Uterus (tissue), 4 donors: ENCODE measurements around the gene CIRBP. TPM values are rescaled to one million over a fixed set of nuclear protein-coding genes. Genes with fewer than 3 reads are reported as not detected.

Source experiments
- DNase-seq, 2 donors: peaks; one replicate each; pipeline ENCODE4 v3.0.0-alpha.2; 2019 to 2020
- H3K27ac ChIP-seq, 2 donors: fragments of 200-600 bp; sonication (generic); 1 replicate in 1 of 2; 2 replicates in 1 of 2; pipeline ENCODE4 v1.5.1; 2016 to 2018
- H3K27me3 ChIP-seq, 2 donors: fragments of 200-600 bp; sonication (generic); one replicate each; pipeline ENCODE4 v1.5.1; 2018 to 2019; ENCODE audit warnings: control low read depth in 1 of 2
- H3K36me3 ChIP-seq, 2 donors: fragments of 200-600 bp; sonication (generic); one replicate each; pipeline ENCODE4 v1.5.1; 2019; ENCODE audit warnings: control low read depth in 1 of 2
- H3K4me1 ChIP-seq, 2 donors: fragments of 200-600 bp; sonication (generic); one replicate each; pipeline ENCODE4 v1.5.1; 2018 to 2019; ENCODE audit warnings: control low read depth in 1 of 2
- H3K4me3 ChIP-seq, 2 donors: fragments of 200-600 bp; sonication (generic); 1 replicate in 1 of 2; 2 replicates in 1 of 2; pipeline ENCODE4 v1.5.1; 2018 to 2019; ENCODE audit warnings: mild to moderate bottlenecking in 1 of 2
- H3K9me3 ChIP-seq, 2 donors: fragments of 200-600 bp; sonication (generic); one replicate each; pipeline ENCODE4 v1.5.1; 2019; ENCODE audit warnings: control low read depth in 1 of 2
- CTCF ChIP-seq, 4 experiments: fragments of 200-600 bp in 2 of 4; fragments of 450-650 bp in 2 of 4; sonication (generic) in 2 of 4; IDR thresholded peaks; one replicate each; pipeline ENCODE4 v1.5.1; 2016 to 2019; ENCODE audit warnings: antibody characterized with exemption in 4 of 4, mild to moderate bottlenecking in 2 of 4, moderate library complexity in 1 of 4
- POLR2A ChIP-seq, 2 donors: fragments of 450-650 bp; IDR thresholded peaks; one replicate each; pipeline ENCODE4 v1.6.1; 2016; ENCODE audit warnings: antibody characterized with exemption in 2 of 2, mild to moderate bottlenecking in 1 of 2, moderate library complexity in 1 of 2
- intact Hi-C: fragments of 100-400 bp; cut with DNase I; formaldehyde crosslinking; loops from one replicate; pipeline ENCODE4 v1.15.1; 2023; ENCODE audit warnings: low total_unique reads
- total RNA-seq, 4 donors: library from RNA; depleted of rRNA in 3 of 4; stranded (reverse); fragments of >200 nt in 3 of 4; gene quantifications; one replicate each; pipeline versions ENCODE4 v1.1.0 to v1.2.4, GENCODE V29; 2014 to 2023
- donor health status: DM: yes; HTN: yes; CAD: no.

CIRBP gene
- total RNA-seq, 4 donors from 2014 or later: 235 to 950 (median 535) TPM

DNA sequence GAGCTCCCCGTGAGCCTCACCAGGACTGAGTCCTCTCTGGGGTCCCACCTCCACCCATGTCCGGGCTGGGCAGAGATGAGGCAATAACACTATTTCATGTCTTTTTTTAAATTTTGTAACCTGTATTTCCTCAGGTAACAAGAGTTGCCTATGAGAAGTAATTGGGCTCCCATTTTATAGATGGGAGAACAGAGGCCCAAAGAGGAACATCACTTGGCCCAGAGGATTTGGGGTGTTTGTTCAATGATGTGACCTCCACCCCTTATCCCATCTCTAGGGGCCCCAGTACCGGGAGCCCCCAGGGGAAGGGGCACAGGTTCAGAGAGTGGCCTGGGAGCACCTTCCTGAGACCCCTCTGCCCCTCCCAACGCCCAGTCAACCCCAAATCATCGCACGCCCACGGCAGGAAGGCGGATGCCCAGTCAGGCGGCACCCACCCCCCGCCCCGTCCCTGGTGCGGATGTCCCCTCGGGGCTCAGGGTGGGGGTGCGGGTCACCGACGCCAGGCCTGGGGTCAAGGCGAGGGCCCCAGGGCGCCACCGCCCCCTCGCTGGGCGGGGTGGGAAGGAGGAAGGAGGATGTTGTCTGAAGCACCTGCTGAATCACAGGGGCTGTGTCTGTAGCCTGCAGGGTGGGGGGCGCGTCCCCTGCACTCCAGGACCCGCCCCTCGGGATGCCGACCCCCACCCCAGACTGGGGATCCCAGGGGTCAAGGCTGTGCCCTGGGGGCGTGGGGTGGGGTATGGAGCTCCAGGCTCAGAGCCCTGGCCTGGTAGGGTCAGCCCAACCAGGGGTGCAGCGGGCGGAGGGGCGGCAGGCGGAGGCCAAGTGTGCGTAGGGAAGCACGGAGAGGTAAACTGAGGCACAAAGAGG is 9.0 kb upstream of the CIRBP start:
- no peaks in the 10 kb centered on the region for H3K27me3 ChIP-seq
- intact Hi-C loops: no loop called here
- peak overlapping the region; percentile 21 to 28 for H3K4me3 ChIP-seq
- peaks cover 15 to 49% of the 10 kb centered on the region in 2 donors for H3K4me1 ChIP-seq
- no peak for DNase-seq
- no peaks in the 10 kb centered on the region for H3K36me3 ChIP-seq
- H3K9me3 ChIP-seq: no peaks in the 10 kb centered on the region
- TF ChIP-seq POLR2A (IDR thresholded peaks at IDR 0.05): no peak
- TF ChIP-seq CTCF (IDR thresholded peaks at IDR 0.05): no peak
- H3K27ac ChIP-seq: peak overlapping the region; percentile 94 to 95

DNA sequence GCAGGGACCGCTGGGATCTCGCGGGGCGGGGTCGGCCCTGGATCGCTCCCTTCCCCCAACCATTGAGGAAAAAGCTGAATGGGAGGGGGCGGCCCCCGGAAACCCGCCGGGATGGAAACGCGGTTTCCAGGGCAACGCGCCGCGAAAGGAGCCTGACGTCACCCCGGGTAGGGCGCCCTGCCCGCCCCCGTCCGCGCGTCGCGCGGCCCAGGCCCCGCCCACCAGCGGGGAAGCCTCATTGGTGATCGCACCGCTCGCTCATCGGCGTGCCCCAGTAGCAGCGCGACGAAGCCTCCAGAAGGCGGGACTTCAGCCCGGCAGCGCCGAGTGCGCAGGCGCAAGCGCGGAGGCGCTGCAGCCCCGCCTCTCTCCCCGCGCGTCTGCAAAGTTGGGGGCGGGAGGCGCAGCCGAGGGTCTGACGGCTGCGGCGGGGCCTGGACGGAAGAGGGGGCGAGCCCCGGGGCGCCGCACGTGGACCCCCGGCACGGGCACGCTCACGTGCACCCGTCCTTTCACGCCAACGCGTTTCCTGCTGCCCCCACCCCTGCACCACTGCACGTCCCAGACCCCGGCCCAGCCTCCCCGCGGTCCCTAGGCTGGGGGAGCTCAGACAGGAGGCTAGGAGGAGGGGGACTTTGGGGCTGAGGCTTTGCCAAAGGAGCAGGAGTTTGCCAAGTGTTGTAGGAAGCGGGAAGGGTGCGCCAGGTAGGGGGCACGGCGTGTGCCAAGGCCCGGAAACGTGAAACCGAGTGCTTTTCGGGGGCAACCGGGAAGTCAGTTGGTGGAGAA is 8.2 kb upstream of the CIRBP start:
- Histone ChIP-seq H3K27ac (peak overlapping the region; percentile 94 to 95), H3K27me3 (no peaks in the 10 kb centered on the region), H3K4me3 (peak overlapping the region; percentile 48 to 59), H3K4me1 (peaks cover 22 to 57% of the 10 kb centered on the region in 2 donors), H3K36me3 (no peaks in the 10 kb centered on the region), H3K9me3 (no peaks in the 10 kb centered on the region)
- TF ChIP-seq POLR2A (IDR thresholded peaks at IDR 0.05) (peak; percentile 50 to 95), CTCF (IDR thresholded peaks at IDR 0.05) (no peak)
- peak; percentile 96 to 99 for DNase-seq
- intact Hi-C loops: no loop called here

- TF ChIP-seq CTCF (IDR thresholded peaks at IDR 0.05) (no peak), POLR2A (IDR thresholded peaks at IDR 0.05) (no peak)
- peak overlapping the region; percentile 48 to 59 for H3K4me3 ChIP-seq
- no peak for DNase-seq
- H3K36me3 ChIP-seq: no peaks in the 10 kb centered on the region
- H3K27me3 ChIP-seq: no peaks in the 10 kb centered on the region
- peaks cover 24 to 61% of the 10 kb centered on the region in 2 donors for H3K4me1 ChIP-seq
- intact Hi-C loops: no loop called here
- peak overlapping the region; percentile 94 to 95 for H3K27ac ChIP-seq
- no peaks in the 10 kb centered on the region for H3K9me3 ChIP-seq
Observed at GRCh38 chr19:1261538-1261797, 7.7 kb upstream of the CIRBP start.

DNA sequence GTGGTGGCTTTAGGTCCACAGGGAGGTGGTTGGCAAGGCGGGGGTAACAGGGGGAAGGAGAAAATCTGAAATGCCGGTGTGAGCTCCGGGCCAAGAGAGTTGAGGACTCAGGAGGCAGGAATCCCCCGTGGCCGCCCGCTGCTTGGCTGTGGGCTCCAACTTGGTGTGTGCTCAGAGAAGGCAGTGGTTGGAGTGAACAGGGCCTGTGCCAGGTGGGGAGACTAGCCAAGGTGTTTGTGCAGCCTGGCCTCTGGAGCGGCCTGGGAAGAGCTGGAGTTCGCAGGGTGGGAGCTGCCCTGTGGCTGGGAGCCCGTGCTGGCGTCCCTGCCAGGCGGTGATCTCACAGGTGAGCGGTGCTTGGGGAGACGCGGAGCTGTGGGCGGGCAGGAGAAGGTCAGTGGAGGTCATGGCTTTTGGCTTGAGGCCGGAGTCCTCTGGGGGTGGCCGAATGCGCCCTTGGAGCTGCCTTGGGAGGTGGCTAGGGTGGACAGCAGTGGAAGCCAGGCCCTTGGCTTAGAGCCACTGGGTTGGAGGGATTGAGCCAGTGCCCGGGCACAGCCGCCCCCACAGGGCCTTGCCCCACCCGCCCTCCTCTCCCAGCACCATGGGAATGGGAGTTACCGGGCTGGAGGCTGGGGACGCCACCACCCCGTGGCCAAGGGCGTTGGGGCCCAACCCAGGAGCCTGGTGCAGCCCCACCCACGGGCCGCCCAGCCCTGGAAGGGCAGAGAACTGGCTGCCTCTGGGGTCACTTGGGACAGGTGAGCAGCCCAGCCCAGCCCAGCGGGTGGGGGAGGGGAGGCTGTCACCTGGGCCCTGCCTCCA is 7.1 kb upstream of the CIRBP start:
- peak in 1 of 2 donors; percentile 52 for TF ChIP-seq POLR2A (IDR thresholded peaks at IDR 0.05)
- TF ChIP-seq CTCF (IDR thresholded peaks at IDR 0.05): no peak
- intact Hi-C loops: no loop called here
- no peaks in the 10 kb centered on the region for H3K27me3 ChIP-seq
- peak; percentile 89 for DNase-seq
- H3K4me1 ChIP-seq: peaks cover 24 to 58% of the 10 kb centered on the region in 2 donors
- H3K36me3 ChIP-seq: no peaks in the 10 kb centered on the region
- peak overlapping the region; percentile 94 to 95 for H3K27ac ChIP-seq
- H3K4me3 ChIP-seq: peak overlapping the region; percentile 48 to 59
- H3K9me3 ChIP-seq: no peaks in the 10 kb centered on the region
